Left lung (tissue), 10 donors: ENCODE results near the gene MED15. TPM values are rescaled to one million over a fixed set of nuclear protein-coding genes. Genes with fewer than 3 reads are reported as not detected.

Source experiments
- ATAC-seq: fragments of 200-7000 bp; cut with Tn5 transposase; one replicate; pipeline ENCODE4 v1.9.1; 2020; ENCODE audit warnings: moderate library complexity
- DNase-seq, 4 donors: peaks; one replicate each; pipeline ENCODE4 v3.0.0-alpha.2; 2013 to 2020
- H3K27ac ChIP-seq, 2 donors: fragments of 200-600 bp; sonication (generic) in 1 of 2; one replicate each; pipeline versions ENCODE4 v1.5.0 to v1.8.0; 2020 to 2021
- H3K27me3 ChIP-seq, 2 donors: fragments of 200-600 bp; sonication (generic) in 1 of 2; one replicate each; pipeline versions ENCODE4 v1.5.0 to v1.8.0; 2020 to 2021
- H3K36me3 ChIP-seq, 2 donors: fragments of 200-600 bp; sonication (generic) in 1 of 2; one replicate each; pipeline versions ENCODE4 v1.5.0 to v1.8.0; 2020 to 2021
- H3K4me1 ChIP-seq, 2 donors: fragments of 200-600 bp; one replicate each; pipeline ENCODE4 v1.8.0; 2021
- H3K4me3 ChIP-seq, 2 donors: fragments of 200-600 bp; sonication (generic) in 1 of 2; one replicate each; pipeline versions ENCODE4 v1.5.0 to v1.8.0; 2020 to 2021; ENCODE audit warnings: mild to moderate bottlenecking in 1 of 2
- H3K9me3 ChIP-seq, 2 donors: fragments of 200-600 bp; sonication (generic) in 1 of 2; one replicate each; pipeline versions ENCODE4 v1.5.0 to v1.8.0; 2020 to 2021
- intact Hi-C, 2 donors: fragments of 100-400 bp; cut with DNase I; formaldehyde crosslinking; loops; one replicate each; pipeline versions ENCODE4 v1.11.2 to v1.14.2; 2022
- polyA plus RNA-seq, 6 donors: library from polyadenylated mRNA; unstranded; fragments of 120-200 nt; gene quantifications; one replicate each; pipeline ENCODE4 v1.2.1, GENCODE V29; 2013; ENCODE audit not compliant: insufficient read length in 6 of 6
- total RNA-seq, 2 donors: library from RNA; stranded (reverse); fragmentation: NEBNext Ultra II Directional; extraction: Animal tissue kit (Norgen Biotek cat#: 25700); gene quantifications; one replicate each; pipeline ENCODE4 v1.2.1, GENCODE V29; 2021
- TF ChIP-seq, protein P1 (sequence below), 2 donors: fragments of 200-600 bp; sonication (generic) in 1 of 2; IDR thresholded peaks; one replicate each; pipeline versions ENCODE4 v1.5.0 to v1.8.0; 2021; ENCODE audit warnings: antibody characterized with exemption in 2 of 2
- donor health status: DM: no; HTN: yes; CAD: no.
- donor health status: DM: no; HTN: no; CAD: no.

MED15 gene
- total and polyA plus RNA-seq, 8 donors: 47.2 to 121 (median 56.3) TPM

DNA sequence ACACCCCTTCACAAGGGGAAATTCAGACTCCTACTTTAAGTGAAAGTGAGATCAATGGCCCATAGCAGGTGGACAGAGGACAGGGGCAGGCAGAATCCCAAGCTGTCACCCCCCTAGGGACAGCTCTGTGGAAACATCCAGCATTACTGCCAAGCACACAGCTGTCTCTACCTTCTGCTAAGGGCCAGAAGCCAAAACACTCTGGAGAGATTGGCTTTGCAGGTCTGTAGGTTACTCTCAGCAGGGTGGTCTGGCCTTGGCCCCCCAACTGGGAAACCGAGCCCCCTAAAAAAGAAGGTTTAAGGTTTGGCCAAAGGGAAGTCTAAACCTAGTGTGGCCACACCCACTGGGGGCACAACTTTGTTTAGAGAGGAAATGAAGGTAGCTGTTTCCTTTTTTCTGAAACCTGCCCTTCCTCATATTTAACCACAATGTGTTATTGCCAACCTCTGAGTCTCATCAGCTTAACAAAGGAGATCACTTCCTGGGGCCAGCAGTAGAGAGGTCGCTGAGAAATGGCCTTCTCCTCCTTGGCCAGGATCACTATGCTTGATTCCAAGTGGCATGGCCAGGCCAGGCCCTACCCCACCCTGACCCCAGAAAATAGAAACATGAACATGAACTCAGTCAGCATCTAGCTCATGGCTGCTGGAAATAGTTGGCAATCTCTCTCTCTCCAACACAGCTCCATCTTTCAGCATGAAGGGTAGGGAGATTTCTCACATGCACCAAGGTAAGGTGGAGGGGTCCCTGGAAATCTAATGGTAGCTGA, 43.9 kb upstream of the MED15 start:
- H3K27me3 ChIP-seq: no peaks in the 10 kb centered on the region
- ATAC-seq: no peak

DNA sequence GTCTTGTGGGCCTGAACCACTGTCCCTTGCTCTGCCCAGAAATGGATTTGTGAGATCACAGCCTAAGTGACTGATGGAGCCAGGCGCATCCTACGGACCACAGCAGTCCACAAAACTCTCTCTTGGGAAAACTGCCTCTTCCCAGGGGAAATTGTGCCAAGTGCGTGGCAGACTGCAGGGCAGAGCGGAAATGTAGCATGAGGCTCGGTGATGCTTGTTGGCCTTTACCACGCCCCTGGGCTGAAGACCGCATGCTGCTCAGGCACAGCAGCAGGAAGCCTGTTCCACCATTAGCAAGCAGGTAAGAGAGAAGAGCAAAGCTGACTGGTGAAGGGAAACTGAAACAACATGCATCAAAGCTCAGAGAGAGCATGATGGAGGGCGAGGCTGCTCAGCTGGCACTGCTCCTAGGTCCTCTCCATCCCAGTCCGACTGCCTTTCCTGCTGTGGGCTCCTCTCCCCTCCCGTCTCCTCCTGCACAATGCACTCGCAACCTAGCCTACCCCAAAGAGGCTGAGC, 43.3 kb upstream of the MED15 start:
- Histone ChIP-seq H3K4me3 (no peak overlapping the region), H3K4me1 (peaks cover 0 to 22% of the 10 kb centered on the region in 2 donors), H3K36me3 (peaks cover 0 to 19% of the 10 kb centered on the region in 2 donors), H3K27me3 (no peaks in the 10 kb centered on the region), H3K9me3 (no peaks in the 10 kb centered on the region), H3K27ac (peak overlapping the region in 1 of 2 donors; percentile 83)
- ATAC-seq (no peak), DNase-seq (no peak)
- intact Hi-C loops: no loop called here
- TF ChIP-seq, protein P1, sequence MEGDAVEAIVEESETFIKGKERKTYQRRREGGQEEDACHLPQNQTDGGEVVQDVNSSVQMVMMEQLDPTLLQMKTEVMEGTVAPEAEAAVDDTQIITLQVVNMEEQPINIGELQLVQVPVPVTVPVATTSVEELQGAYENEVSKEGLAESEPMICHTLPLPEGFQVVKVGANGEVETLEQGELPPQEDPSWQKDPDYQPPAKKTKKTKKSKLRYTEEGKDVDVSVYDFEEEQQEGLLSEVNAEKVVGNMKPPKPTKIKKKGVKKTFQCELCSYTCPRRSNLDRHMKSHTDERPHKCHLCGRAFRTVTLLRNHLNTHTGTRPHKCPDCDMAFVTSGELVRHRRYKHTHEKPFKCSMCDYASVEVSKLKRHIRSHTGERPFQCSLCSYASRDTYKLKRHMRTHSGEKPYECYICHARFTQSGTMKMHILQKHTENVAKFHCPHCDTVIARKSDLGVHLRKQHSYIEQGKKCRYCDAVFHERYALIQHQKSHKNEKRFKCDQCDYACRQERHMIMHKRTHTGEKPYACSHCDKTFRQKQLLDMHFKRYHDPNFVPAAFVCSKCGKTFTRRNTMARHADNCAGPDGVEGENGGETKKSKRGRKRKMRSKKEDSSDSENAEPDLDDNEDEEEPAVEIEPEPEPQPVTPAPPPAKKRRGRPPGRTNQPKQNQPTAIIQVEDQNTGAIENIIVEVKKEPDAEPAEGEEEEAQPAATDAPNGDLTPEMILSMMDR (IDR thresholded peaks at IDR 0.05): no peak

More for the DNA sequence above, 43.9 kb upstream of the MED15 start:
- DNase-seq: no peak
- H3K27ac ChIP-seq: peak overlapping the region in 1 of 2 donors; percentile 83
- no peak overlapping the region for H3K4me3 ChIP-seq
- intact Hi-C loops: no loop called here
- H3K36me3 ChIP-seq: peaks cover 0 to 16% of the 10 kb centered on the region in 2 donors
- H3K4me1 ChIP-seq: peaks cover 0 to 22% of the 10 kb centered on the region in 2 donors
- TF ChIP-seq, protein P1 (IDR thresholded peaks at IDR 0.05): no peak
- no peaks in the 10 kb centered on the region for H3K9me3 ChIP-seq

- H3K4me1 ChIP-seq: peaks cover 0 to 22% of the 10 kb centered on the region in 2 donors
- H3K27ac ChIP-seq: peak overlapping the region in 1 of 2 donors; percentile 83
- TF ChIP-seq, protein P1 (IDR thresholded peaks at IDR 0.05): no peak
- H3K36me3 ChIP-seq: peaks cover 0 to 18% of the 10 kb centered on the region in 2 donors
- ATAC-seq (no peak), DNase-seq (no peak)
- H3K4me3 ChIP-seq: no peak overlapping the region
- intact Hi-C loops: no loop called here
- H3K9me3 ChIP-seq: no peaks in the 10 kb centered on the region
- no peaks in the 10 kb centered on the region for H3K27me3 ChIP-seq
Measured at GRCh38 chr22:20464912-20465758, 42.3 kb upstream of the MED15 start.

DNA sequence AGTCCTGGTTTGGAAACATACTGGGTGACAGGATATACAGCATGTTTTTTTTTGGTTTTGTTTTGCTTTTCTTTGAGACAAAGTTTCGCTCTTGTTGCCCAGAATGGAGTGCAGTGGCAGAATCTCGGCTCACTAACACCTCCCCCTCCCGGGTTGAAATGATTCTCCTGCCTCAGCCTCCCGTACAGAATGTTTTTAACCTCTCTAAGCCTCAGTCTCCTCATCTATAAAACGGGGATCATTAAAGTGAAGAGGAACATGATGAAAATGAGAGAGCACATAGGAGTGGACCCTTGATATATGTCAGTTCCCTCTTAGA, 41.7 kb upstream of the MED15 start:
- TF ChIP-seq, protein P1 (IDR thresholded peaks at IDR 0.05): no peak
- DNase-seq (no peak), ATAC-seq (no peak)
- no peak overlapping the region for H3K4me3 ChIP-seq
- no peaks in the 10 kb centered on the region for H3K27me3 ChIP-seq
- intact Hi-C loops: no loop called here
- no peaks in the 10 kb centered on the region for H3K9me3 ChIP-seq
- H3K36me3 ChIP-seq: peaks cover 0 to 19% of the 10 kb centered on the region in 2 donors
- peaks cover 0 to 22% of the 10 kb centered on the region in 2 donors for H3K4me1 ChIP-seq
- H3K27ac ChIP-seq: no peak overlapping the region
